ENCODE results near the gene CENPP.

The CENPP gene

GRCh38 chr9:92665836-92666235 lies 340.1 kb downstream of the CENPP start:
- DNase-seq, result no peak

- no peak for DNase-seq
These were observed 340.5 kb downstream of the CENPP start for GRCh38 chr9:92666236-92666635.

- no peak for DNase-seq
These were observed 341.3 kb downstream of the CENPP start for GRCh38 chr9:92666912-92667532.

GRCh38 chr9:92668746-92669526 lies 343.2 kb downstream of the CENPP start:
- no peak for DNase-seq

- DNase-seq, result no peak
These were observed 343.8 kb downstream of the CENPP start for GRCh38 chr9:92669527-92669889.
